HepG2 (cell line): Measurements from ENCODE around the gene TLE2. TPM values are rescaled to one million over a fixed set of nuclear protein-coding genes. Genes with fewer than 3 reads are reported as not detected.

ENCODE experiments used
- ASH2L ChIP-seq: fragments of 300-600, 200-600 bp; sonication (generic); IDR thresholded peaks from 2 replicates; pipeline ENCODE4 v1.7.0; 2017; ENCODE audit warnings: low read depth, mild to moderate bottlenecking, moderate library complexity, mixed read lengths, low read length; ENCODE audit not compliant: insufficient read length
- CENPT ChIP-seq: sonication (generic); formaldehyde crosslinking; IDR thresholded peaks from 2 replicates; pipeline ENCODE4 v1.8.0; 2022; ENCODE audit warnings: low read depth, mild to moderate bottlenecking, moderate library complexity, missing genetic modification reagents
- ETV5 ChIP-seq: IDR thresholded peaks from 2 replicates; pipeline ENCODE4 v1.6.1; 2018; ENCODE audit warnings: missing biosample characterization, missing genetic modification reagents, inconsistent platforms, borderline replicate concordance
- HNF1B ChIP-seq: sonication (generic); formaldehyde crosslinking; IDR thresholded peaks from 2 replicates; pipeline ENCODE4 v1.5.1; 2020; ENCODE audit warnings: mild to moderate bottlenecking, moderate library complexity, missing genetic modification reagents
- KAT2B ChIP-seq: fragments of 150-350 bp; IDR thresholded peaks from 2 replicates; pipeline ENCODE4 v1.6.1; 2014; ENCODE audit warnings: low read depth, low read length, borderline replicate concordance
- KMT2A ChIP-seq: sonication (generic); formaldehyde crosslinking; IDR thresholded peaks from 2 replicates; pipeline ENCODE4 v1.4.0; 2020; ENCODE audit warnings: missing genetic modification reagents
- MEIS2 ChIP-seq: sonication (generic); formaldehyde crosslinking; IDR thresholded peaks from 2 replicates; pipeline ENCODE4 v1.9.0; 2021; ENCODE audit warnings: mild to moderate bottlenecking, missing genetic modification reagents
- MNT ChIP-seq: fragments of 450-650 bp; IDR thresholded peaks from 2 replicates; pipeline ENCODE4 v1.6.1; 2016
- POLR2A ChIP-seq, 2 experiments: IDR thresholded peaks; 2 replicates each; pipeline ENCODE4 v1.6.1; 2011; ENCODE audit warnings: low read depth in 2 of 2, low read length in 2 of 2, mild to moderate bottlenecking in 1 of 2, moderate library complexity in 1 of 2; ENCODE audit not compliant: insufficient read depth in 1 of 2
- REXO4 ChIP-seq: sonication (generic); formaldehyde crosslinking; IDR thresholded peaks from 2 replicates; pipeline ENCODE4 v1.8.0; 2022; ENCODE audit warnings: missing genetic modification reagents, mild to moderate bottlenecking, borderline replicate concordance
- RFXANK ChIP-seq: IDR thresholded peaks from 2 replicates; pipeline ENCODE4 v1.6.1; 2016
- SKIL ChIP-seq: sonication (generic); formaldehyde crosslinking; IDR thresholded peaks from 2 replicates; pipeline ENCODE4 v1.8.0; 2022; ENCODE audit warnings: missing genetic modification reagents, mild to moderate bottlenecking, moderate library complexity, borderline replicate concordance
- SP2 ChIP-seq: sonication (generic); formaldehyde crosslinking; IDR thresholded peaks from 2 replicates; pipeline ENCODE4 v1.5.1; 2020; ENCODE audit warnings: mild to moderate bottlenecking, missing genetic modification reagents
- TOPORS ChIP-seq: sonication (generic); formaldehyde crosslinking; IDR thresholded peaks from 2 replicates; pipeline ENCODE4 v1.8.0; 2023; ENCODE audit warnings: mild to moderate bottlenecking, missing genetic modification reagents
- ZBED4 ChIP-seq: sonication (generic); formaldehyde crosslinking; IDR thresholded peaks from 2 replicates; pipeline ENCODE4 v1.4.0; 2020; ENCODE audit warnings: missing genetic modification reagents, borderline replicate concordance
- ZNF574 ChIP-seq: sonication (generic); formaldehyde crosslinking; IDR thresholded peaks from 2 replicates; pipeline ENCODE4 v1.4.0; 2020; ENCODE audit warnings: missing genetic modification reagents
- polyA plus RNA-seq, 8 experiments: library from polyadenylated mRNA; depleted of rRNA in 3 of 8; stranded (reverse) in 7 of 8; unstranded in 1 of 8; fragments of >200 nt; fragmentation: Illumina TruSeq in 4 of 8; extraction: Trizol in 4 of 8; gene quantifications; 2 replicates each; pipeline versions ENCODE4 v1.2.1 to v1.2.3, GENCODE V29; 2011 to 2016; ENCODE audit warnings: low read depth in 4 of 8, missing spikeins in 1 of 8, mixed read lengths in 1 of 8; ENCODE audit not compliant: insufficient read depth in 1 of 8
- total RNA-seq, 5 experiments: library from RNA; depleted of rRNA; stranded (reverse); fragments of >200 nt; fragmentation: Illumina TruSeq; extraction: Trizol; gene quantifications; 2 replicates each; pipeline ENCODE4 v1.2.3, GENCODE V29; 2016; ENCODE audit warnings: low read depth in 1 of 5

Gene TLE2
- total and polyA plus RNA-seq, 2 of the 13 experiments (the other 11 are each of a cell fraction or from before 2014, with no cell fraction given) = 0.07 to 0.81 TPM

- TF ChIP-seq ZBED4 (CRISPR knock-in tag) = peak; percentile 98
- TF ChIP-seq SP2 = no peak
- peak in 1 of 2 experiments; percentile 34; a peak in 1 of 4 replicates for TF ChIP-seq POLR2A (IDR thresholded peaks at IDR 0.05; ENCODE audit: insufficient read depth in 1 of 2, low read depth in 2 of 2, low read length in 2 of 2)
- TF ChIP-seq MEIS2 (CRISPR knock-in tag) = peak; percentile 100
- TF ChIP-seq SKIL (CRISPR knock-in tag) = 0 out of 2 replicates have a peak, but pooled peaks have one; percentile 36
- peak; percentile 61 for TF ChIP-seq ZNF574 (CRISPR knock-in tag)
- 0 out of 2 replicates have a peak, but pooled peaks have one; percentile 46 for TF ChIP-seq TOPORS (CRISPR knock-in tag)
- TF ChIP-seq RFXANK (CRISPR knock-in tag) = peak; percentile 67; the same call in 1 of the 2 replicates
- no peak for TF ChIP-seq KAT2B
- TF ChIP-seq KMT2A (CRISPR knock-in tag) = no peak
- no peak for TF ChIP-seq MNT
- no peak for TF ChIP-seq REXO4 (CRISPR knock-in tag)
- TF ChIP-seq ETV5 (CRISPR knock-in tag) = peak; percentile 60; the same call in 1 of the 2 replicates
- 0 out of 2 replicates have a peak, but pooled peaks have one; percentile 53 for TF ChIP-seq CENPT
- TF ChIP-seq HNF1B (CRISPR knock-in tag) = 0 out of 2 replicates have a peak, but pooled peaks have one; percentile 26
- peak; percentile 1 for TF ChIP-seq ASH2L
Measured at GRCh38 chr19:3036119-3036976, 7.3 kb upstream of the TLE2 start (continued).
